ENCODE data around the gene AP5B1.

- no peak for TF ChIP-seq CTCF (IDR thresholded peaks at IDR 0.05 in 2 of 3, conservative IDR thresholded peaks at IDR 0.05 in 1 of 3; ENCODE audit: insufficient read depth in 2 of 3, low read depth in 1 of 3, low read length in 3 of 3)
- TF ChIP-seq CEBPB (tag; IDR thresholded peaks at IDR 0.05) = no peak
- no peak for TF ChIP-seq GATAD2B (IDR thresholded peaks at IDR 0.05; ENCODE audit: borderline replicate concordance)
- TF ChIP-seq RB1 (IDR thresholded peaks at IDR 0.05; ENCODE audit: low read depth) = no peak
- no peak for TF ChIP-seq ZNF354B (CRISPR knock-in tag; IDR thresholded peaks at IDR 0.05)
- TF ChIP-seq CHD7 (IDR thresholded peaks at IDR 0.05; ENCODE audit: low read depth, low read length) = no peak
- no peak for TF ChIP-seq SMC3 (conservative IDR thresholded peaks at IDR 0.05; ENCODE audit: insufficient read depth, low read depth, low read length)
- TF ChIP-seq TAF1 (IDR thresholded peaks at IDR 0.05; ENCODE audit: control insufficient read depth, extremely low read depth, insufficient read depth, low read length, severe bottlenecking) = no peak
- TF ChIP-seq ZNF24 (IDR thresholded peaks at IDR 0.05) = no peak
- no peak for TF ChIP-seq ZSCAN29 (IDR thresholded peaks at IDR 0.05)
- TF ChIP-seq EZH2 (IDR thresholded peaks at IDR 0.05; ENCODE audit: borderline replicate concordance, low read depth, low read length) = no peak
These were observed 40.3 kb upstream of the AP5B1 start for GRCh38 chr11:65821107-65821506.
